GM23338 (cell line): ENCODE results near the gene DENND4A. TPM values are rescaled to one million over a fixed set of nuclear protein-coding genes. Genes with fewer than 3 reads are reported as not detected.

Experiments used
- ATAC-seq: fragments of 200-7000 bp; cut with Tn5 transposase; 3 replicates; pipeline ENCODE4 v1.9.1; 2020
- DNase-seq: peaks from one replicate; pipeline ENCODE4 v3.0.0-alpha.2; 2015; ENCODE audit warnings: low spot score
- H2AFZ ChIP-seq: fragments of 200-600 bp; sonication (generic); 2 replicates; pipeline ENCODE4 v1.8.0; 2016; ENCODE audit warnings: antibody characterized with exemption, mild to moderate bottlenecking, moderate library complexity
- H3F3A ChIP-seq: fragments of 200-600 bp; sonication (generic); replicated peaks from 2 replicates; pipeline ENCODE4 v1.8.0; 2017; ENCODE audit warnings: antibody characterized with exemption, mixed run types, low read depth
- H3K27ac ChIP-seq: fragments of 200-600 bp; sonication (generic); 2 replicates; pipeline ENCODE4 v1.6.1; 2016; ENCODE audit warnings: low read depth
- H3K27me3 ChIP-seq: fragments of 200-600 bp; sonication (generic); 2 replicates; pipeline ENCODE4 v1.8.0; 2016; ENCODE audit warnings: mild to moderate bottlenecking, mixed run types, moderate library complexity; ENCODE audit not compliant: insufficient read depth
- H3K36me3 ChIP-seq: fragments of 200-600 bp; sonication (generic); 2 replicates; pipeline ENCODE4 v1.8.0; 2016; ENCODE audit warnings: mild to moderate bottlenecking; ENCODE audit not compliant: insufficient read depth
- H3K4me1 ChIP-seq: fragments of 200-600 bp; sonication (generic); 2 replicates; pipeline ENCODE4 v1.8.0; 2016; ENCODE audit warnings: mild to moderate bottlenecking, moderate library complexity; ENCODE audit not compliant: insufficient read depth
- H3K4me2 ChIP-seq: fragments of 200-600 bp; sonication (generic); 2 replicates; pipeline ENCODE4 v1.7.1; 2017; ENCODE audit warnings: mixed run types
- H3K4me3 ChIP-seq: fragments of 200-600 bp; sonication (generic); 2 replicates; pipeline ENCODE4 v1.6.1; 2016; ENCODE audit warnings: mixed run types
- H3K79me2 ChIP-seq: fragments of 200-600 bp; sonication (generic); replicated peaks from 2 replicates; pipeline ENCODE4 v1.8.0; 2017; ENCODE audit warnings: mild to moderate bottlenecking; ENCODE audit not compliant: insufficient read depth
- H3K9me2 ChIP-seq: fragments of 200-600 bp; sonication (generic); 2 replicates; pipeline ENCODE4 v1.8.0; 2017; ENCODE audit not compliant: insufficient read depth
- H4K20me1 ChIP-seq: fragments of 200-600 bp; sonication (generic); replicated peaks from 2 replicates; pipeline ENCODE4 v1.8.0; 2017; ENCODE audit warnings: mild to moderate bottlenecking; ENCODE audit not compliant: insufficient read depth
- H3K27ac Mint-ChIP-seq: 2 replicates; pipeline ENCODE4 v1.8.0; 2020; ENCODE audit warnings: inconsistent platforms, mild to moderate bottlenecking, moderate library complexity, mixed read lengths
- H3K27me3 Mint-ChIP-seq: 3 replicates; pipeline ENCODE4 v1.8.0; 2022; ENCODE audit warnings: low read depth, mild to moderate bottlenecking, moderate library complexity, mixed read lengths, inconsistent platforms; ENCODE audit not compliant: insufficient read depth, poor library complexity
- H3K36me3 Mint-ChIP-seq: 3 replicates; pipeline ENCODE4 v1.8.0; 2021; ENCODE audit warnings: low read depth, mild to moderate bottlenecking, inconsistent platforms, moderate library complexity, mixed read lengths
- H3K4me1 Mint-ChIP-seq: 3 replicates; pipeline ENCODE4 v1.8.0; 2020; ENCODE audit warnings: mild to moderate bottlenecking, inconsistent platforms, mixed read lengths
- H3K4me3 Mint-ChIP-seq: 3 replicates; pipeline ENCODE4 v1.8.0; 2021; ENCODE audit warnings: moderate library complexity, mild to moderate bottlenecking, inconsistent platforms, mixed read lengths
- H3K9me3 Mint-ChIP-seq: 3 replicates; pipeline ENCODE4 v1.8.0; 2020; ENCODE audit warnings: moderate library complexity, mild to moderate bottlenecking, inconsistent platforms, mixed read lengths
- CREB1 ChIP-seq: fragments of 250-450 bp; sonication (Bioruptor Pico); IDR thresholded peaks from 2 replicates; pipeline ENCODE4 v1.5.0; 2020; ENCODE audit warnings: low read depth, mild to moderate bottlenecking, moderate library complexity
- EZH2 ChIP-seq: fragments of 200-600 bp; sonication (generic); IDR thresholded peaks from one replicate; pipeline ENCODE4 v1.8.0; 2017; ENCODE audit warnings: antibody characterized with exemption, mild to moderate bottlenecking, low read depth; ENCODE audit not compliant: unreplicated experiment
- EZH2phosphoT487 ChIP-seq: fragments of 200-600 bp; sonication (generic); IDR thresholded peaks from one replicate; pipeline ENCODE4 v1.8.1; 2018; ENCODE audit warnings: antibody characterized with exemption; ENCODE audit not compliant: unreplicated experiment
- JUNB ChIP-seq: IDR thresholded peaks from one replicate; pipeline ENCODE4 v1.6.1; 2016; ENCODE audit warnings: antibody characterized with exemption; ENCODE audit not compliant: unreplicated experiment
- NANOG ChIP-seq: IDR thresholded peaks from 2 replicates; pipeline ENCODE4 v1.6.1; 2016; ENCODE audit warnings: antibody characterized with exemption, borderline replicate concordance
- POLR2AphosphoS5 ChIP-seq: IDR thresholded peaks from 2 replicates; pipeline ENCODE4 v1.6.1; 2016; ENCODE audit warnings: antibody characterized with exemption, low read depth
- STAT1 ChIP-seq: IDR thresholded peaks from one replicate; pipeline ENCODE4 v1.6.1; 2016; ENCODE audit warnings: antibody characterized with exemption; ENCODE audit not compliant: unreplicated experiment
- ZNF114 ChIP-seq: fragments of 250-450 bp; sonication (Bioruptor Pico); IDR thresholded peaks from 2 replicates; pipeline ENCODE4 v1.5.0; 2020; ENCODE audit warnings: mild to moderate bottlenecking, moderate library complexity
- ZNF331 ChIP-seq: fragments of 250-450 bp; sonication (Bioruptor Pico); IDR thresholded peaks from 2 replicates; pipeline ENCODE4 v1.5.0; 2020; ENCODE audit warnings: low read depth, mild to moderate bottlenecking, moderate library complexity
- polyA plus RNA-seq: library from polyadenylated mRNA; unstranded; fragments of >200 nt; fragmentation: Nextera tagmentation; extraction: Ambion mirVana; gene quantifications from 2 replicates; pipeline ENCODE4 v1.2.1, GENCODE V29; 2016
- total RNA-seq: library from RNA; depleted of rRNA; stranded (reverse); fragments of >200 nt; shearing (Covaris generic); gene quantifications from 2 replicates; pipeline ENCODE4 v1.2.3, GENCODE V29; 2014
- TF ChIP-seq, protein P1 (sequence below): fragments of 250-450 bp; sonication (Bioruptor Pico); IDR thresholded peaks from 2 replicates; pipeline ENCODE4 v1.5.0; 2020; ENCODE audit warnings: mild to moderate bottlenecking, moderate library complexity
- TF ChIP-seq, protein P2 (sequence below), 2 experiments: fragments of 200-600 bp in 1 of 2; sonication (generic) in 1 of 2; conservative IDR thresholded peaks; 2 replicates each; pipeline versions ENCODE4 v1.5.1 to v1.6.1; 2016 to 2017; ENCODE audit warnings: antibody characterized with exemption in 2 of 2, low read depth in 2 of 2, mild to moderate bottlenecking in 2 of 2, moderate library complexity in 1 of 2
- TF ChIP-seq, protein P3 (sequence below): IDR thresholded peaks from 2 replicates; pipeline ENCODE4 v1.6.1; 2016; ENCODE audit warnings: antibody characterized with exemption
- TF ChIP-seq, protein P4 (sequence below): IDR thresholded peaks from one replicate; pipeline ENCODE4 v1.6.1; 2018; ENCODE audit warnings: antibody characterized with exemption; ENCODE audit not compliant: unreplicated experiment

Gene DENND4A
- total and polyA plus RNA-seq, 2 experiments from 2014 or later = 3.4 to 9.0 TPM

DNA sequence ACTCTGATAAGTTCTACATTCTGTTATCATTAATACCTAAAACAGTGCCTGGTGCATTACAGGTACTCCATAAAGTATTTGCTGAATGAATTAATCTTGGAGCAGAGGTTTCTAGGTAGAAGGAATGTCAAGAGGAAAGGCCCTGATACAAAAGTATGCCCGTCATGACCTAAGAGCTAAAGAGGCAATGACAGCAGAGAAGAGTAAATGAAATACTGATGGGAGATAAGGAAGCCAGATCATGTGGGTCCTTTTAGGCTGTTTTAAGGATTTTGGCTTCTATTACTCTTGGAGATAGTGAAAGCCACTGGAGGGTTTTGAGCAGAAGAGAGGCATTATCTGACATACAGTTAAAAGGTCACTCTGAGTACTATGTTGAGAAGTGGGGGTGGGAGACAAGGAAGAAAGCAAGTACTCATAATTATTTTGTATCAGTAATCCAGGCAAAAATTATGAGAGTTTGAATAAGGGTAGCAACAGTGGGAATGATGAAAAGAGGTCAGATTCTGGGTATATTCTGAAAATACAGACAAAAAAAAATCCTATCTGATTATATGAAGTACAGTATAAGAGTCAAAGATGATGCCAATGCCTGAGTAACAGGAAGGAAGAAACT, 48.3 kb downstream of the DENND4A start:
- DNase-seq = no peak
- no peak for ATAC-seq
- Histone ChIP-seq H2AFZ (no peak overlapping the region), H3K9me2 (no peaks in the 10 kb centered on the region), H3K36me3 (no peaks in the 10 kb centered on the region), H3F3A (no peaks in the 10 kb centered on the region), H3K4me3 (no peak overlapping the region), H3K27me3 (no peaks in the 10 kb centered on the region), H3K4me1 (no peaks in the 10 kb centered on the region), H4K20me1 (no peaks in the 10 kb centered on the region), H3K79me2 (no peaks in the 10 kb centered on the region), H3K27ac (no peak overlapping the region), H3K4me2 (no peak overlapping the region)
- Mint-ChIP-seq H3K27ac (no peak overlapping the region), H3K27me3 (no peaks in the 10 kb centered on the region), H3K4me3 (no peak overlapping the region), H3K36me3 (no peaks in the 10 kb centered on the region), H3K4me1 (no peaks in the 10 kb centered on the region), H3K9me3 (no peaks in the 10 kb centered on the region)
- TF ChIP-seq, protein P1, sequence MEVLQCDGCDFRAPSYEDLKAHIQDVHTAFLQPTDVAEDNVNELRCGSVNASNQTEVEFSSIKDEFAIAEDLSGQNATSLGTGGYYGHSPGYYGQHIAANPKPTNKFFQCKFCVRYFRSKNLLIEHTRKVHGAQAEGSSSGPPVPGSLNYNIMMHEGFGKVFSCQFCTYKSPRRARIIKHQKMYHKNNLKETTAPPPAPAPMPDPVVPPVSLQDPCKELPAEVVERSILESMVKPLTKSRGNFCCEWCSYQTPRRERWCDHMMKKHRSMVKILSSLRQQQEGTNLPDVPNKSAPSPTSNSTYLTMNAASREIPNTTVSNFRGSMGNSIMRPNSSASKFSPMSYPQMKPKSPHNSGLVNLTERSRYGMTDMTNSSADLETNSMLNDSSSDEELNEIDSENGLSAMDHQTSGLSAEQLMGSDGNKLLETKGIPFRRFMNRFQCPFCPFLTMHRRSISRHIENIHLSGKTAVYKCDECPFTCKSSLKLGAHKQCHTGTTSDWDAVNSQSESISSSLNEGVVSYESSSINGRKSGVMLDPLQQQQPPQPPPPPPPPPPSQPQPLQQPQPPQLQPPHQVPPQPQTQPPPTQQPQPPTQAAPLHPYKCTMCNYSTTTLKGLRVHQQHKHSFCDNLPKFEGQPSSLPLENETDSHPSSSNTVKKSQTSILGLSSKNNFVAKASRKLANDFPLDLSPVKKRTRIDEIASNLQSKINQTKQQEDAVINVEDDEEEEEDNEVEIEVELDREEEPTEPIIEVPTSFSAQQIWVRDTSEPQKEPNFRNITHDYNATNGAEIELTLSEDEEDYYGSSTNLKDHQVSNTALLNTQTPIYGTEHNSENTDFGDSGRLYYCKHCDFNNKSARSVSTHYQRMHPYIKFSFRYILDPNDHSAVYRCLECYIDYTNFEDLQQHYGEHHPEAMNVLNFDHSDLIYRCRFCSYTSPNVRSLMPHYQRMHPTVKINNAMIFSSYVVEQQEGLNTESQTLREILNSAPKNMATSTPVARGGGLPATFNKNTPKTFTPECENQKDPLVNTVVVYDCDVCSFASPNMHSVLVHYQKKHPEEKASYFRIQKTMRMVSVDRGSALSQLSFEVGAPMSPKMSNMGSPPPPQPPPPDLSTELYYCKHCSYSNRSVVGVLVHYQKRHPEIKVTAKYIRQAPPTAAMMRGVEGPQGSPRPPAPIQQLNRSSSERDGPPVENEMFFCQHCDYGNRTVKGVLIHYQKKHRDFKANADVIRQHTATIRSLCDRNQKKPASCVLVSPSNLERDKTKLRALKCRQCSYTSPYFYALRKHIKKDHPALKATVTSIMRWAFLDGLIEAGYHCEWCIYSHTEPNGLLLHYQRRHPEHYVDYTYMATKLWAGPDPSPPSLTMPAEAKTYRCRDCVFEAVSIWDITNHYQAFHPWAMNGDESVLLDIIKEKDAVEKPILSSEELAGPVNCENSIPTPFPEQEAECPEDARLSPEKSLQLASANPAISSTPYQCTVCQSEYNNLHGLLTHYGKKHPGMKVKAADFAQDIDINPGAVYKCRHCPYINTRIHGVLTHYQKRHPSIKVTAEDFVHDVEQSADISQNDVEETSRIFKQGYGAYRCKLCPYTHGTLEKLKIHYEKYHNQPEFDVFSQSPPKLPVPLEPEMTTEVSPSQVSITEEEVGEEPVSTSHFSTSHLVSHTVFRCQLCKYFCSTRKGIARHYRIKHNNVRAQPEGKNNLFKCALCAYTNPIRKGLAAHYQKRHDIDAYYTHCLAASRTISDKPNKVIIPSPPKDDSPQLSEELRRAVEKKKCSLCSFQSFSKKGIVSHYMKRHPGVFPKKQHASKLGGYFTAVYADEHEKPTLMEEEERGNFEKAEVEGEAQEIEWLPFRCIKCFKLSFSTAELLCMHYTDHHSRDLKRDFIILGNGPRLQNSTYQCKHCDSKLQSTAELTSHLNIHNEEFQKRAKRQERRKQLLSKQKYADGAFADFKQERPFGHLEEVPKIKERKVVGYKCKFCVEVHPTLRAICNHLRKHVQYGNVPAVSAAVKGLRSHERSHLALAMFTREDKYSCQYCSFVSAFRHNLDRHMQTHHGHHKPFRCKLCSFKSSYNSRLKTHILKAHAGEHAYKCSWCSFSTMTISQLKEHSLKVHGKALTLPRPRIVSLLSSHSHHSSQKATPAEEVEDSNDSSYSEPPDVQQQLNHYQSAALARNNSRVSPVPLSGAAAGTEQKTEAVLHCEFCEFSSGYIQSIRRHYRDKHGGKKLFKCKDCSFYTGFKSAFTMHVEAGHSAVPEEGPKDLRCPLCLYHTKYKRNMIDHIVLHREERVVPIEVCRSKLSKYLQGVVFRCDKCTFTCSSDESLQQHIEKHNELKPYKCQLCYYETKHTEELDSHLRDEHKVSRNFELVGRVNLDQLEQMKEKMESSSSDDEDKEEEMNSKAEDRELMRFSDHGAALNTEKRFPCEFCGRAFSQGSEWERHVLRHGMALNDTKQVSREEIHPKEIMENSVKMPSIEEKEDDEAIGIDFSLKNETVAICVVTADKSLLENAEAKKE (CRISPR knock-in tag) = no peak
- TF ChIP-seq, protein P2, sequence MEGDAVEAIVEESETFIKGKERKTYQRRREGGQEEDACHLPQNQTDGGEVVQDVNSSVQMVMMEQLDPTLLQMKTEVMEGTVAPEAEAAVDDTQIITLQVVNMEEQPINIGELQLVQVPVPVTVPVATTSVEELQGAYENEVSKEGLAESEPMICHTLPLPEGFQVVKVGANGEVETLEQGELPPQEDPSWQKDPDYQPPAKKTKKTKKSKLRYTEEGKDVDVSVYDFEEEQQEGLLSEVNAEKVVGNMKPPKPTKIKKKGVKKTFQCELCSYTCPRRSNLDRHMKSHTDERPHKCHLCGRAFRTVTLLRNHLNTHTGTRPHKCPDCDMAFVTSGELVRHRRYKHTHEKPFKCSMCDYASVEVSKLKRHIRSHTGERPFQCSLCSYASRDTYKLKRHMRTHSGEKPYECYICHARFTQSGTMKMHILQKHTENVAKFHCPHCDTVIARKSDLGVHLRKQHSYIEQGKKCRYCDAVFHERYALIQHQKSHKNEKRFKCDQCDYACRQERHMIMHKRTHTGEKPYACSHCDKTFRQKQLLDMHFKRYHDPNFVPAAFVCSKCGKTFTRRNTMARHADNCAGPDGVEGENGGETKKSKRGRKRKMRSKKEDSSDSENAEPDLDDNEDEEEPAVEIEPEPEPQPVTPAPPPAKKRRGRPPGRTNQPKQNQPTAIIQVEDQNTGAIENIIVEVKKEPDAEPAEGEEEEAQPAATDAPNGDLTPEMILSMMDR (conservative IDR thresholded peaks at IDR 0.05; ENCODE audit: low read depth in 2 of 2) = no peak
- TF ChIP-seq NANOG = no peak
- TF ChIP-seq, protein P3, sequence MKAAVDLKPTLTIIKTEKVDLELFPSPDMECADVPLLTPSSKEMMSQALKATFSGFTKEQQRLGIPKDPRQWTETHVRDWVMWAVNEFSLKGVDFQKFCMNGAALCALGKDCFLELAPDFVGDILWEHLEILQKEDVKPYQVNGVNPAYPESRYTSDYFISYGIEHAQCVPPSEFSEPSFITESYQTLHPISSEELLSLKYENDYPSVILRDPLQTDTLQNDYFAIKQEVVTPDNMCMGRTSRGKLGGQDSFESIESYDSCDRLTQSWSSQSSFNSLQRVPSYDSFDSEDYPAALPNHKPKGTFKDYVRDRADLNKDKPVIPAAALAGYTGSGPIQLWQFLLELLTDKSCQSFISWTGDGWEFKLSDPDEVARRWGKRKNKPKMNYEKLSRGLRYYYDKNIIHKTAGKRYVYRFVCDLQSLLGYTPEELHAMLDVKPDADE = no peak
- no peak for TF ChIP-seq STAT1
- no peak for TF ChIP-seq EZH2
- TF ChIP-seq CREB1 (CRISPR knock-in tag) = no peak
- TF ChIP-seq, protein P4, sequence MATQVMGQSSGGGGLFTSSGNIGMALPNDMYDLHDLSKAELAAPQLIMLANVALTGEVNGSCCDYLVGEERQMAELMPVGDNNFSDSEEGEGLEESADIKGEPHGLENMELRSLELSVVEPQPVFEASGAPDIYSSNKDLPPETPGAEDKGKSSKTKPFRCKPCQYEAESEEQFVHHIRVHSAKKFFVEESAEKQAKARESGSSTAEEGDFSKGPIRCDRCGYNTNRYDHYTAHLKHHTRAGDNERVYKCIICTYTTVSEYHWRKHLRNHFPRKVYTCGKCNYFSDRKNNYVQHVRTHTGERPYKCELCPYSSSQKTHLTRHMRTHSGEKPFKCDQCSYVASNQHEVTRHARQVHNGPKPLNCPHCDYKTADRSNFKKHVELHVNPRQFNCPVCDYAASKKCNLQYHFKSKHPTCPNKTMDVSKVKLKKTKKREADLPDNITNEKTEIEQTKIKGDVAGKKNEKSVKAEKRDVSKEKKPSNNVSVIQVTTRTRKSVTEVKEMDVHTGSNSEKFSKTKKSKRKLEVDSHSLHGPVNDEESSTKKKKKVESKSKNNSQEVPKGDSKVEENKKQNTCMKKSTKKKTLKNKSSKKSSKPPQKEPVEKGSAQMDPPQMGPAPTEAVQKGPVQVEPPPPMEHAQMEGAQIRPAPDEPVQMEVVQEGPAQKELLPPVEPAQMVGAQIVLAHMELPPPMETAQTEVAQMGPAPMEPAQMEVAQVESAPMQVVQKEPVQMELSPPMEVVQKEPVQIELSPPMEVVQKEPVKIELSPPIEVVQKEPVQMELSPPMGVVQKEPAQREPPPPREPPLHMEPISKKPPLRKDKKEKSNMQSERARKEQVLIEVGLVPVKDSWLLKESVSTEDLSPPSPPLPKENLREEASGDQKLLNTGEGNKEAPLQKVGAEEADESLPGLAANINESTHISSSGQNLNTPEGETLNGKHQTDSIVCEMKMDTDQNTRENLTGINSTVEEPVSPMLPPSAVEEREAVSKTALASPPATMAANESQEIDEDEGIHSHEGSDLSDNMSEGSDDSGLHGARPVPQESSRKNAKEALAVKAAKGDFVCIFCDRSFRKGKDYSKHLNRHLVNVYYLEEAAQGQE = no peak
- no peak for TF ChIP-seq JUNB
- no peak for TF ChIP-seq POLR2AphosphoS5
- TF ChIP-seq ZNF114 (CRISPR knock-in tag) = no peak
- no peak for TF ChIP-seq ZNF331 (CRISPR knock-in tag)
- TF ChIP-seq EZH2phosphoT487 = no peak
